Measurements from ENCODE around the gene HSD17B14.

Gene HSD17B14

DNA sequence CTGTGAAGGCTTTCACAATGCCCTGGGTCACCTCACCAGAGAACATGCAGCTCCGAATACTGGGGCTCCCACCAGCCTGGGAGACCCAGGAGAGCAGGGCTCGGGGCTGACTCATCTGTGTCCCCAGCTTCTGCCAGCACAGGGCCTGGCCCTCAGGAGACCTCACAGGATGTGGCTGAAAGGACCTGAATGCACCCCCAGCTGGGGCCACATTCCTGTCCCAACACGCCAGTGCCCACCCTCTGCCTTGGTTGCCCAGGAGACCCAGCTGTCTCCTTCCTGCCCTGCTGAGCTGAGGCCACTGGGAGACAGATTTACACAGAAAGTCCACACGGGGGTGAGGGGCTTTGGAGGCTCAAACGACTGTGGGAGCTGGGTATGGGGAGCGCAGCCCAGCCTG is 37.4 kb downstream of the HSD17B14 start:
- TF ChIP-seq GATA2 (IDR thresholded peaks at IDR 0.05; ENCODE audit: low read depth, low read length) (no peak), GATA3 (IDR thresholded peaks at IDR 0.05; ENCODE audit: low read depth, low read length) (no peak)

DNA sequence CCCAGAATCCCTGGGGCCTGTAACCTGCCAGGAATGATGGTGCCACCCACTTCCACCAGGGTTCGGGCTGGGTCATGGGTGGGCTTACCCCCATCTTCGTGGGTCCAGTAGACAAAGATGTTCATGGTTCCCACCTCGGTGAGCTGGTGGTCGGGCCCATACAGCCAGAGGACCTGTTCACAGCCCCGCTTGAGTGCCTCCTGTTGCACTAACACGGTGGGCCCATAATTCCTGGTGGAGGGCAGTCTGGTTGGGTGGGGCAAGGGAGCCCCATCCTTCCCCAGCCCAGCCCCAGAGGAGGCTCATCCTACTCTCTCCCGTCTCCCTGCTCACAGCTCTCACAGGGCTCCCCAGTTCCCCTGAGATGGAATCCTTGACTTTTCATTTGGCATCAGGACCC is 39.2 kb downstream of the HSD17B14 start:
- no peak for TF ChIP-seq GATA2 (IDR thresholded peaks at IDR 0.05; ENCODE audit: low read depth, low read length)
- no peak for TF ChIP-seq GATA3 (IDR thresholded peaks at IDR 0.05; ENCODE audit: low read depth, low read length)

DNA sequence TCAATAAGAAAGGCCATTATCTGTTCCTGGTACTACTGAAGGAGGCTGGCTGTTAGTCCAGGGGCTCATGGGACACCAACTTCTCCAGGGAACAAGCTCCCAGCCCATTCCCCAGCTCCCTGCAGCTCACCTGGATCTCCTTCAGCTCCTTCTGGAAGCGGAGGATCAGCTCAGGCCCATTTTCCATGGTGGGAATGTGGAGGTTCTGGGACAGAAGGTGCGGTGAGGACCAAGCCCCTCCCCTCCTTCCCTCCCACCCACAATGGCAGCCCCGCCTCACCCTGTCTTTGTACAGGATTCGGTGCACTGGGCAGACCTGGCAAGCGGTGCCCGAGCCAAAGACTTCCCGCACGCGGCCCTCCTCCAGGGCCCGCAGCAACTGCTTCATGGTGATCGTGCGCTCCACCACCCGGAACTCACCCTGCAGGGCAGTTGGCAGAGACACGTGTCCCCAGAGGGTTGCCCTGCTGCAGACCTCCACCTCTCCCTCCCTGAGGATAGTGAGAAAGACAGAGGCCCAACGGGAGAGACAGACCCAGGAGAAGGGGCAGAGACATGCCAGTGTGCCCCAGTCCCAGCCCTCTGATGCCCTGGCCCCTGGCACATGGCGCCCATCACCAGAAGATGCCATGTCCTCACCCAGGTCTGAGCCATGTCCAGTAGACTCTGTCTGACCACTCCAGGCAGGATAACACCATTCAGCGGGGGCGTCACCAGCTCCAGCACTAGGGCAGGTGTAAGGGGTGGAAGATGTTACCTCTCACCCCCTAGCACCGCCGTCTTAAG is 39.8 kb downstream of the HSD17B14 start:
- no peak for TF ChIP-seq GATA3 (IDR thresholded peaks at IDR 0.05; ENCODE audit: low read depth, low read length)
- no peak for TF ChIP-seq GATA2 (IDR thresholded peaks at IDR 0.05; ENCODE audit: low read depth, low read length)

DNA sequence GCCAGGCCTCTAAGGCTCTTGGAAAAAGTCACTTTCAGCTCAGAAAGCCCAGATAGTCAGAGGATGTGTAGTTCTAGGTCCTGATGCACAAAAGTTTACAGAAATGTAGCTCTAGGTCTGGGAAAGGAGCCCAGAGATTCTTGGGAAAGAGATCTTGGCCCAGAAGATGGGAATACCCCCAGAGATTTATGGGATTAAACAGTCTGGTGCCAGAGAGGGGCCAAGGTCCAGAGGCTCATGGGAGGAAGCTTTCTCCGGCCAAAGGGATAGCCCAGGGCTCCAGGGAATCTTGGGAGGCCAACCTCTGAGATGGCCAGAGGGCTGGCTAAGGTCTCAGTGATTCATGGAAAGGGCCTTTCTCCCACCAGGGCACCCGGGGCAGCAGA is 40.6 kb downstream of the HSD17B14 start:
- no peak for TF ChIP-seq GATA2 (IDR thresholded peaks at IDR 0.05; ENCODE audit: low read depth, low read length)
- TF ChIP-seq GATA3 (IDR thresholded peaks at IDR 0.05; ENCODE audit: low read depth, low read length): no peak

DNA sequence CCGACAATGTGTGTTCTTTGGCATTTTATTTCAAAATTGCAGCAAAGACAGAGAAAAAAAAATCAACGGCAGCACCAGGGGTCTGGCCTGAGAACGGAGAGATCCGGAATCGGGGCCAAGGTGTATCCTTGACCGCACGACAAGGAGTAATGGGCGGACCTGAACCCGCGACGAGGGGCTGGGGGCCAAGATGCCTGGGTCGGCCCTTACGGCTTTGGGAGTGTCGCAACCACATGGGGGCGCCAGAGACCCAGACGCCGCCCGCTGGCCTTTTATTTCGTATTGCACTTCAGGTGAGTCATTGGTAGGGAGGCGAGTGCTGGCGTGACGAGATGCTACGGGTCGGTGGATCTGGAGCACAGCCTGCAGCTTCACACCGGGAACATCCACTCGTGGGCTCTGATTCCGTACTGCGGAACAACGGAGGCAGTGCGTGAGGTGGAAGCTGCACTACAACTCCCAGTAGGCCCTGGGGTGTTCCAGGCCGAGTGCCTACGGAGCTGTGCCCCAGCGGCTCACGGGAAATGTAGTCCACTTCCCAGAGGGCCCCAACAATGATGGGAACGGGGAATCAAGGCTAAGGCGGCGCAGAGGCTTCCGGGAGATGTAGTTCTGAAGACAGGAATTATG is 41.1 kb downstream of the HSD17B14 start:
- no peak for TF ChIP-seq GATA3 (IDR thresholded peaks at IDR 0.05; ENCODE audit: low read depth, low read length)
- no peak for TF ChIP-seq GATA2 (IDR thresholded peaks at IDR 0.05; ENCODE audit: low read depth, low read length)

DNA sequence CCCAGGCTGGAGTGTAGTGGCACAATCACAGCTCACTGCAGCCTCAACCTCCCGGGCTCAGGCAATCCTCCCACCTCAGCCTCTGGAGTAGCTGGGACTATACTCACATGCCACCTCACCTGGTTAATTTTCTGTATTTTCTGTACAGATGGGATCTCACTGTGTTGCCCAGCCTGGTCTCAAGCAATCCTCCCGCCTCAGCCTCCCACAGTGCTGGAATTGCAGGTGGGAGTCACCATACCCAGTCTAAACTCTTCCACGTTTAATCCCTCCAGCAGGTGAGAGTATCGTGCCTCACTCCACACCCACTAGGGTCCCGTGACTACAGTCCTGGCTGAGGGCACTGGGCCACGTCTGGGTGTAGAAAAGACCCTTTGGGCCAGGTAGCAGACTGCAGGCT is 42.0 kb downstream of the HSD17B14 start:
- TF ChIP-seq GATA2 (IDR thresholded peaks at IDR 0.05; ENCODE audit: low read depth, low read length): no peak
- TF ChIP-seq GATA3 (IDR thresholded peaks at IDR 0.05; ENCODE audit: low read depth, low read length): no peak

DNA sequence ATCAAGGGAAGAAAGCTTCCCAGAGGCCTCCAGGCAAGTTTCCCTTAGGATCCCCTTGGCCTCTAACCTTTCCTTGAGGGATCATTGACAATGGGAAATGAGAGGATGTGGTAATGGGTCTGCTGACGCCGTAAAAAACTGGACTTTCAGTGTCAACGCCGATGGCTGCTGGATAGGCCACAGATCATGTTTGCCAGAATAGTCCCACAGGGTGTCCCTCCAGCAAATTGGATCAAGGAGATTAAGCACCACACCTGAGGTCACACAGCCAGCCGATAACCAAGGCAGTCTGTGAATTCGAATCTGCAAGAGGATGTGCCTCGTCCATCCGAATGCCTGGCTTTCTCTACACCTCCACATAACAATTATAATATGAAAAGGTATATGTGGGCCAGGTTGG is 43.0 kb downstream of the HSD17B14 start:
- no peak for TF ChIP-seq GATA2 (IDR thresholded peaks at IDR 0.05; ENCODE audit: low read depth, low read length)

DNA sequence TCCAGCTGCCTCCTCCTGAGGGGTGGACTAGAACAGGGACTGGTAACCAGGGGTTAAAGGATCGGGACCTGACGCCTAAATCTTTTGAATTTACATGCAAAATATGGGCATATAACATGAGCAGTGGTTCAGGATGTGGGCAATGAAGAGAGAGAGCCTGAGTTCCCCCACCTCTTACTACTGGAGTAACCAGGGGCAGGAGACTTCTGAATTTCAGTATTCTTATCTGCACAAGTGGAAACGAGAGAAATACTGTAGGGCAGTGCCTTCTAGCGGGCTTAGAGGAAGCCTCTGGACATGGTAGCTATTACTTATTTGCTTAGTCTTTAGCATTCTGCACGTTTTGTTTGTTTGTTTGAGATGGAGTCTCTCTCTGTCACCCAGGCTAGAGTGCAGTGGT is 51.8 kb downstream of the HSD17B14 start:
- no peak for TF ChIP-seq GATA2 (IDR thresholded peaks at IDR 0.05; ENCODE audit: low read depth, low read length)

DNA sequence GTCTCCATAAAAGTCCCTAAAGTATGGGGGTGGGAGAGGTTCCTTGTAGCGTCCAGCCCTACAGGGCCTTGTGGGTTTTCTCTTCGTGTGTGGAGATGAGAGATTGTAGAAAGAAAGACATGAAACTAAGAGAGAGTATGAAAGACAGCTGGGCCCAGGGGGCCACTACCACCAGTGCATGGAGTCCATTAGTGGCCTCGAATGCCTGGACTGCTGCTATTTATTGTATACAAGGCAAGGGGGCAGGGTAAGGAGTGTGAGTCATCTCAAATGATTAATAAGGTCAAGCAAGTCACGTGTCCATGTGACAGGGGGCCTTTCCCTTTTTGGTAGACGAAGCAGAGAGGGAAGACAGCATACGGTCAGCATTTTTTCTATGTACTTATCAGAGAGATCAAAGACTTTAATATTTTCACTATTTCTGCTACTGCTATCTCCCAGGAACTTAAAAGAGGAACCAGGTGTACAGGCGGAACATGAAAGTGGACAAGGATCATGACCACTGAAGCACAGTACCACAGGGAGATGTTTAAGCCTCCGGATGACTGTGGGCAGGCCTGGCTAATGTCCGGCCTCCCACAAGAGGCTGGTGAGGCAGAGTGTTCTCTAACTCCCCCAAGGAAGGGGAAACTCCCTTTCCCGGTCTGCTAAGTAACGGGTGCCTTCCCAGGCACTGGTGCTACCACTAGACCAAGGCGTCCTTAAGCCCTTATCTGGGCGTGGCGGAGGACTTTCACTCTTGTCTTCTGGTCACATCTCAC is 55.5 kb downstream of the HSD17B14 start:
- TF ChIP-seq GATA2 (IDR thresholded peaks at IDR 0.05; ENCODE audit: low read depth, low read length) (no peak), GATA3 (IDR thresholded peaks at IDR 0.05; ENCODE audit: low read depth, low read length) (no peak)

DNA sequence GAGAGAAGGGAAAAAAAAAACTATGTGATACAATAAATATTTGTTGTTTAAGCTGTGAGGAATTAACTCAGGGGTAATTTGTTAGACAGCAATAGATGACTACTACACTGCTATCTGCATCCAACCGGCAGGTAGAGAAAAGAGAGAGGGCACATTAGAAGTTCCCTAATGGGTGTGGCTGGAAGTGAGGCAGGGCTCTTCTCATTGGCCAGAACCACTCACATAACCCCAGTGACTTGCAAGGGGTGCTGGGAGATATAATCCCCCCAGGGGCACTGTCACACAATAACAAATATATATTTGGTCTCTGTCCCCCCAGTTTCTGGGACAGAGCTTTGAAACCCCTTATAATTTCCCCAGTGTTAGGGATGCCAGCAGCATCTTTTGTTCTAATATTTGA is 56.7 kb downstream of the HSD17B14 start:
- TF ChIP-seq GATA3 (IDR thresholded peaks at IDR 0.05; ENCODE audit: low read depth, low read length): no peak

DNA sequence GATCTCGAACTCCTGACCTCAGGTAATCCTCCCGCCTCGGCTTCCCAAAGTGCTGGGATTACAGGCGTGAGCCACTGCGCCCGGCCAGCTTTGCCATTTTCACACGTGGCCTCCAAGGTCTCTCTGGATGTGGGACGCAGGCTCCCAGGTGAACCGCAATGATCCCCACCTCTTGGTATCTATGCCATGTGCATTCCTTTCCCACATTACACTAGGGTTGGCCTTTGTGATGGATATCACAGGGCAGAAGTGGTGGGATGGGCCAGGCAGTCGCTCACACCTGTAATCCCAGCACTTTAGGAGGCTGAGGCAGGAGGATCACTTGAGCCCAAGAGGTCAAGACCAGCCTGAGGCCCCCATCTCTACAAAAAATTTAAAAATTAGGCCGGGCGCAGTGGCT is 58.6 kb downstream of the HSD17B14 start:
- TF ChIP-seq GATA2 (IDR thresholded peaks at IDR 0.05; ENCODE audit: low read depth, low read length): no peak
- no peak for TF ChIP-seq GATA3 (IDR thresholded peaks at IDR 0.05; ENCODE audit: low read depth, low read length)

DNA sequence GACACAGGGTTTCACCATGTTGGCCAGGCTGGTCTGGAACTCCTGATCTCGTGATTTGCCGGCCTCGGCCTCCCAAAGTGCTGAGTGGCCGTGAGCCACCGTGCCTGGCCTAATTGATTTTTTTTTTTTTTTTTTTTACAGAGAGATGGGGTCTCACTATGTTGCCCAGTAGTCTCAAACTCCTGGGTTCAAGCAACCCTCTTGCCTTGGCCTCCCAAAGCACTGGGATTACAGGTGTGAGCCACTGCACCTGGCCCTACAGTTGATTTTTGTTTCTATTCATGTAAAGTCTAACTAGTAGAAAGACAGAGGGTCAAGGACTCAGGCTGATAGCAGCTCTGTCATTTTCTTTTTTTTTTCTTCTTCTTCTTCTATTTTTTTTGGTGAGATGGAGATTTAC is 59.2 kb downstream of the HSD17B14 start:
- TF ChIP-seq GATA2 (IDR thresholded peaks at IDR 0.05; ENCODE audit: low read depth, low read length) (no peak), GATA3 (IDR thresholded peaks at IDR 0.05; ENCODE audit: low read depth, low read length) (no peak)

DNA sequence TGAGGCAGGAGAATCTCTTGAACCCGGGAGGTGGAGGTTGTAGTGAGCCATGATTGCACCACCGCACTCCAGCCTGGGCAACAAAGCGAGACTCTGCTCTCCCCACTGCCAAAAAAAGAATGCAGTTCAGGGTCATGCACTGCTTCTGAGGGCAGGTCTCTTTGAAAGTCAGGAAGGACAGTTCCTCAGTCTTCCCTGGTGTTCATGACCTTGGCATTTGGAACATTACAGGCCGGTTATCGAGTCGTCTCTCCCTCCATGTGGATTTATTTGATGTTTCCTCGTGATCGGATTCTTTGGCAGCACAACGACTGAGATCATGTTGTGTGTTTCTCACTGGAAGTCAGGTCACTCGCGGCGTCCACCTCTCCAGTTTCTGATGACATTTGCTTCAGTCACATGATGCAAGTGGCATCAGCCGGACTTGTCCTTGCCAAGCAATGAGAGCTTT is 63.8 kb downstream of the HSD17B14 start:
- TF ChIP-seq GATA2 (IDR thresholded peaks at IDR 0.05; ENCODE audit: low read depth, low read length): no peak
- no peak for TF ChIP-seq GATA3 (IDR thresholded peaks at IDR 0.05; ENCODE audit: low read depth, low read length)

DNA sequence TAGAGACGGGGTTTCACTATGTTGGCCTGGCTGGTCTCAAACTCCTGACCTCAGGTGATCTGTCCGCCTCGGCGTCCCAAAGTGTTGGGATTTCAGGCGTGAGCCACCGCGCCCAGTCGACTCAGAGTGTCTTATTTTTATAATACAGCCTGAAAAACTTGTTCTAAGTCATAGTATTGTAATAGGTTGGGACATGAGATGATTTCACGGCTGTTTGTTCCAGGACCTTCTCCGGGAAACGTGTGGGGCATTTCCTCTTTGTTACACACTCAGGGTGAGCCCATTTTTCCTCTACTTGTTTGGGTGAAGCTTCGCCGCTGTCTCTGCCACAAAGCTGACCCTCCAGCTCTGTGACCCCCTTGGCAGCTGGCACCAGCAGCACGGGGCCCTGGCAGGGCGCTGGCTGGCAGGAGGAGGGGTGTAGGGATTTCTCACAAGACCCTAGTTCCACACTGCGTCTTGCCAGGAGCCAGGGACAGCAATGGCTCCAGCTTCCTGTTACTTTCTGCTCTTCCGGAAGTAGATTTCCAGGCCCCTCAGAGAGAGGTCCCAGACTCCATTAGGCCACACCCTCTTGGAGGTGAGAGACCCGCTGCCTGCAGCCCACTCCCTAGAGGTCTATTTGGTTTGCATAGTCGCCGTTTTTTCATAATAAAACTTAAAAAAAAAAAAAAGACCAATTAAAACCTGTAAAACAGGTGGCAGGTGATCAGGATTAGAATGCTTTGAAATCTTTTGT is 65.4 kb downstream of the HSD17B14 start:
- no peak for TF ChIP-seq GATA3 (IDR thresholded peaks at IDR 0.05; ENCODE audit: low read depth, low read length)
- TF ChIP-seq GATA2 (IDR thresholded peaks at IDR 0.05; ENCODE audit: low read depth, low read length): no peak
